A549 (cell line): ENCODE measurements around the gene NCSTN. TPM values are rescaled to one million over a fixed set of nuclear protein-coding genes. Genes with fewer than 3 reads are reported as not detected.

ENCODE experiments used
- ATAC-seq, 2 experiments: fragments of 200-7000 bp in 1 of 2; fragments of >200 bp in 1 of 2; cut with Nextera tagmentation in 1 of 2; cut with Tn5 transposase in 1 of 2; 3 replicates each; pipeline versions ENCODE4 v1.8.0 to v1.9.1; 2018 to 2020; ENCODE audit warnings: mild to moderate bottlenecking in 1 of 2, moderate library complexity in 1 of 2
- CTCF ChIA-PET: fragments of 300-600 bp; sonication (Branson Sonifier 250); formaldehyde crosslinking; extraction: SDS; loops from one replicate; lab custom pipeline; 2021; ENCODE audit warnings: antibody characterized with exemption, inconsistent platforms; lab: Yijun Ruan, JAX
- POLR2A ChIA-PET: fragments of 350-600 bp; formaldehyde crosslinking; extraction: SDS; loops from one replicate; lab custom pipeline; 2021; ENCODE audit warnings: antibody characterized with exemption, inconsistent platforms; lab: Yijun Ruan, JAX
- DNase-seq, 2 experiments: peaks; one replicate each; pipeline versions ENCODE4 v3.0.0 to v3.0.0-alpha.2; 2011 to 2016; ENCODE audit warnings: low read depth in 1 of 2, low spot score in 1 of 2
- FAIRE-seq: peaks from 2 replicates; lab custom pipeline; 2011; peaks lifted over from hg19 to GRCh38; lab: Jason Lieb, UNC
- H3K27ac ChIP-seq, 2 experiments: fragments of >200 bp; sonication (Bioruptor Twin); formaldehyde crosslinking; 3 replicates each; pipeline ENCODE4 v1.5.1; 2016 to 2017
- H3K4me1 ChIP-seq: fragments of >200 bp; sonication (Bioruptor Twin); formaldehyde crosslinking; 3 replicates; pipeline ENCODE4 v1.6.1; 2016
- H3K4me2 ChIP-seq: fragments of >200 bp; sonication (Bioruptor Twin); formaldehyde crosslinking; 3 replicates; pipeline ENCODE4 v1.6.1; 2016
- H3K4me3 ChIP-seq: fragments of >200 bp; sonication (Bioruptor Twin); formaldehyde crosslinking; 3 replicates; pipeline ENCODE4 v1.5.1; 2016
- H3K9me3 ChIP-seq: fragments of >200 bp; sonication (Bioruptor Twin); formaldehyde crosslinking; 3 replicates; pipeline ENCODE4 v1.6.1; 2016
- ATOH8 ChIP-seq: fragments of 250-450 bp; sonication (Bioruptor Pico); IDR thresholded peaks from 2 replicates; pipeline ENCODE4 v1.5.0; 2020; ENCODE audit warnings: low read depth, mild to moderate bottlenecking, moderate library complexity
- BHLHE40 ChIP-seq: IDR thresholded peaks from 2 replicates; pipeline ENCODE4 v1.6.1; 2012; ENCODE audit warnings: low read depth, low read length, inconsistent platforms
- E2F6 ChIP-seq: IDR thresholded peaks from 2 replicates; pipeline ENCODE4 v1.6.1; 2012; ENCODE audit warnings: low read depth, borderline replicate concordance
- EHF ChIP-seq: fragments of 250-450 bp; sonication (Bioruptor Pico); IDR thresholded peaks from 2 replicates; pipeline ENCODE4 v1.5.0; 2020; ENCODE audit warnings: mild to moderate bottlenecking
- EHMT2 ChIP-seq: fragments of 200-600 bp; sonication (generic); IDR thresholded peaks from 2 replicates; pipeline ENCODE4 v1.6.1; 2016; ENCODE audit warnings: antibody characterized with exemption, low read depth, mild to moderate bottlenecking, moderate library complexity
- EP300 ChIP-seq, 2 experiments: fragments of >200 bp; sonication (Bioruptor Twin); formaldehyde crosslinking; IDR thresholded peaks; 2 replicates in 1 of 2; 3 replicates in 1 of 2; pipeline ENCODE4 v1.6.1; 2016 to 2017
- FOSB ChIP-seq: fragments of 250-450 bp; sonication (Bioruptor Pico); IDR thresholded peaks from 2 replicates; pipeline ENCODE4 v1.5.0; 2020; ENCODE audit warnings: mild to moderate bottlenecking, moderate library complexity
- HMGXB4 ChIP-seq: fragments of 250-450 bp; sonication (Bioruptor Pico); IDR thresholded peaks from 2 replicates; pipeline ENCODE4 v1.5.0; 2021; ENCODE audit warnings: mild to moderate bottlenecking, moderate library complexity, borderline replicate concordance
- MAFK ChIP-seq: fragments of 450-650 bp; IDR thresholded peaks from 2 replicates; pipeline ENCODE4 v1.6.1; 2014; ENCODE audit not compliant: partially characterized antibody
- MYC ChIP-seq: IDR thresholded peaks from 2 replicates; pipeline ENCODE4 v1.6.1; 2012; ENCODE audit warnings: mild to moderate bottlenecking, inconsistent platforms, low read length, improper control_type of control experiment, borderline replicate concordance
- NPAS2 ChIP-seq: fragments of 250-450 bp; sonication (Bioruptor Pico); IDR thresholded peaks from 2 replicates; pipeline ENCODE4 v1.8.0; 2022; ENCODE audit warnings: mild to moderate bottlenecking, moderate library complexity, borderline replicate concordance
- REST ChIP-seq: fragments of 200-600 bp; sonication (generic); IDR thresholded peaks from 2 replicates; pipeline ENCODE4 v1.6.1; 2016; ENCODE audit warnings: antibody characterized with exemption, mild to moderate bottlenecking, moderate library complexity
- RFX5 ChIP-seq: fragments of 450-650 bp; IDR thresholded peaks from 2 replicates; pipeline ENCODE4 v1.7.1; 2014; ENCODE audit warnings: antibody characterized with exemption, mild to moderate bottlenecking, moderate library complexity
- RNF2 ChIP-seq: fragments of 200-600 bp; sonication (generic); IDR thresholded peaks from 2 replicates; pipeline ENCODE4 v1.6.1; 2016; ENCODE audit warnings: low read depth, mild to moderate bottlenecking, antibody characterized with exemption, moderate library complexity, borderline replicate concordance
- TFCP2L1 ChIP-seq: fragments of 250-450 bp; sonication (Bioruptor Pico); IDR thresholded peaks from 2 replicates; pipeline ENCODE4 v1.5.0; 2021; ENCODE audit warnings: mild to moderate bottlenecking
- ZC3H11A ChIP-seq: fragments of 450-650 bp; IDR thresholded peaks from 2 replicates; pipeline ENCODE4 v1.6.1; 2014; ENCODE audit warnings: antibody characterized with exemption, mild to moderate bottlenecking
- ZSCAN20 ChIP-seq: fragments of 250-450 bp; sonication (Bioruptor Pico); IDR thresholded peaks from 2 replicates; pipeline ENCODE4 v1.8.0; 2022; ENCODE audit warnings: mild to moderate bottlenecking, moderate library complexity
- WGBS: methylation state at CpG from one replicate; pipeline ENCODE4 v1.1.6; 2017; ENCODE audit errors: missing lambda C conversion rate; 5-methylcytosine and 5-hydroxymethylcytosine counted together
- polyA plus RNA-seq, 4 experiments: library from polyadenylated mRNA; depleted of rRNA in 3 of 4; stranded (reverse); fragments of >200 nt; fragmentation: RNase III in 1 of 4; extraction: RNeasy Plus Mini Kit Qiagen cat#74134 plus additional on column Dnase treatment in 1 of 4; gene quantifications; 2 replicates in 3 of 4; 3 replicates in 1 of 4; pipeline ENCODE4 v1.2.3, GENCODE V29; 2011 to 2017

NCSTN gene
- polyA plus RNA-seq, 2 of the 4 experiments (the other 2 are of a cell fraction) = 41.6 to 91.6 TPM

GRCh38 chr1:160332516-160332915 lies 10.7 kb upstream of the NCSTN start:
- no peak overlapping the region for H3K27ac ChIP-seq
- no peak for ATAC-seq
- no peak for DNase-seq
- FAIRE-seq = no peak
- ChIA-PET CTCF (interaction anchor here (0.6 to 1.4 kb wide), 4 partner anchors 16 to 782 kb away, joined by 3 to 5 read pairs (median 4); no protein-coding TSS in a partner anchor), POLR2A (no interaction called here)
- H3K4me1 ChIP-seq = no peaks in the 10 kb centered on the region
- no peak overlapping the region for H3K4me3 ChIP-seq
- no peaks in the 10 kb centered on the region for H3K9me3 ChIP-seq
- TF ChIP-seq EHF = no peak
- TF ChIP-seq NPAS2 (CRISPR knock-in tag) = no peak
- no peak for TF ChIP-seq RFX5
- TF ChIP-seq MAFK = peak; percentile 82
- TF ChIP-seq HMGXB4 (CRISPR knock-in tag) = no peak
- TF ChIP-seq, all 56 proteins: peak for 1
- H3K4me2 ChIP-seq = no peak overlapping the region

GRCh38 chr1:160338580-160338979 lies 4.6 kb upstream of the NCSTN start:
- FAIRE-seq (no peak), ATAC-seq (no peak), DNase-seq (no peak)
- TF ChIP-seq BHLHE40 = no peak
- no peak for TF ChIP-seq ZC3H11A
- no peak for TF ChIP-seq EP300 (IDR thresholded peaks at IDR 0.05)
- TF ChIP-seq TFCP2L1 (CRISPR knock-in tag) = no peak
- no peak for TF ChIP-seq ZSCAN20 (CRISPR knock-in tag)
- TF ChIP-seq E2F6 = no peak
- no peak for TF ChIP-seq MYC
- no peak for TF ChIP-seq REST
- no peak for TF ChIP-seq ATOH8 (CRISPR knock-in tag)
- TF ChIP-seq EHMT2 = no peak
- no peak for TF ChIP-seq RNF2
- no peak for TF ChIP-seq FOSB
- Histone ChIP-seq H3K27ac (no peak overlapping the region), H3K9me3 (no peaks in the 10 kb centered on the region), H3K4me3 (no peak overlapping the region), H3K4me2 (no peak overlapping the region), H3K4me1 (peaks cover 15% of the 10 kb centered on the region)
- POLR2A ChIA-PET = no interaction called here
- CTCF ChIA-PET = interaction anchor here (0.6 to 2.6 kb wide), 5 partner anchors 14 to 253 kb away, joined by 3 to 5 read pairs (median 4); no protein-coding TSS in a partner anchor
- 86% methylated on average over 4 of the region's 4 CpGs for WGBS
